HG03064 (cell line): ENCODE data around the gene ANKRD2.
"Not testable (repeated sequence)": the region's sequence is repeated elsewhere in the genome, so short reads cannot be mapped to it uniquely, and the experiment has no call there.

Experiments
- ATAC-seq: cut with Tn5 transposase; IDR thresholded peaks from one replicate; pipeline ENCODE4 v1.9.1; 2021; ENCODE audit warnings: low read depth; ENCODE audit not compliant: unreplicated experiment

Gene ANKRD2

GRCh38 chr10:97570789-97571471 is 1.6 kb upstream of the ANKRD2 start:
- ATAC-seq = no peak

GRCh38 chr10:97571622-97572021 is 957 bp upstream of the ANKRD2 start:
- no peak for ATAC-seq

- ATAC-seq = no peak
These were observed 442 bp downstream of the ANKRD2 start for GRCh38 chr10:97573021-97573420.

- no peak for ATAC-seq
These were observed 1.1 kb downstream of the ANKRD2 start for GRCh38 chr10:97573672-97574071.

- no peak for ATAC-seq
These were observed 2.0 kb downstream of the ANKRD2 start for GRCh38 chr10:97574374-97575126.

- no peak for ATAC-seq
These were observed 2.6 kb downstream of the ANKRD2 start for GRCh38 chr10:97575127-97575668.

- ATAC-seq = not testable (repeated sequence)
These were observed 3.9 kb downstream of the ANKRD2 start for GRCh38 chr10:97576487-97576886.

- no peak for ATAC-seq
These were observed 5.1 kb downstream of the ANKRD2 start for GRCh38 chr10:97577701-97578100.

GRCh38 chr10:97578171-97578844 is 5.7 kb downstream of the ANKRD2 start:
- ATAC-seq = no peak

- no peak for ATAC-seq
These were observed 8.1 kb downstream of the ANKRD2 start for GRCh38 chr10:97580421-97581367.

GRCh38 chr10:97582169-97582568 is 9.6 kb downstream of the ANKRD2 start:
- no peak for ATAC-seq

- ATAC-seq = no peak
These were observed 10.9 kb downstream of the ANKRD2 start for GRCh38 chr10:97583476-97583875.

GRCh38 chr10:97584060-97584797 is 11.7 kb downstream of the ANKRD2 start, which contains the start of gene HOGA1:
TSS of gene HOGA1 (plus strand) at chr10:97584389. CDS start at chr10:97584704, 315 bp downstream.
- ATAC-seq = no peak

- ATAC-seq = no peak
These were observed 12.3 kb downstream of the ANKRD2 start for GRCh38 chr10:97584798-97585438.

- ATAC-seq = no peak
These were observed 12.8 kb downstream of the ANKRD2 start for GRCh38 chr10:97585439-97585811.

- no peak for ATAC-seq
These were observed 14.6 kb downstream of the ANKRD2 start for GRCh38 chr10:97587183-97587582.

GRCh38 chr10:97589479-97589878 is 16.9 kb downstream of the ANKRD2 start, which contains the start of gene C10orf62:
TSS of gene C10orf62 (plus strand) at chr10:97589721. CDS start at chr10:97589898, 177 bp downstream.
- no peak for ATAC-seq

- ATAC-seq = no peak
These were observed 17.6 kb downstream of the ANKRD2 start for GRCh38 chr10:97590082-97590747.
